ENCODE results near the gene REEP1. TPM values are rescaled to one million over a fixed set of nuclear protein-coding genes. Genes with fewer than 3 reads are reported as not detected.

Gene REEP1
- total and polyA plus RNA-seq, 2 donors (not counting 1 experiment from before 2014, with no cell fraction given) = not detected

DNA sequence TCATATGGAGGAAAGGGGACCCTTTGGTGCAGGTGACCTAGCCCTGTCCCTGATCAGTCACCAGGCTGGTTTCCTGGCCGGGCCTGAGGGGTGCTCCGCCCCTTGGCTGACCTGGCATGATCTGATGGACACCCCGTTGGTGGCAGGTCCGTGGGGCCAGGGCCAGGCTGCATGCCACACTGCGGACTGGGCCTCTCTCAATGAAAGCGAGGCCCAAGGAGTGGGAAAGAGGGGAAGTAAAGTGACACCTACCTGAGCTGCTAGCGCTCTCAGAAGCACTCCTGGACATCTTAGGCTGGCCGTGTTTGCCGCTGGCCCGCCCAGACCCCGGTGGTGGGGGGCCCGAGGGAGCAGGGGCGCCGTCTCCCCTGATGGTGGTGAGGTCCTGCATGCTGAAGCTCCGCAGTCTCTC is 105.0 kb downstream of the REEP1 start:
- Mint-ChIP-seq H3K9me3 (ENCODE audit: insufficient read depth) (no peaks in the 10 kb centered on the region), H3K27me3 (no peaks in the 10 kb centered on the region), H3K27ac (no peak overlapping the region), H3K4me1 (peaks cover 22% of the 10 kb centered on the region), H3K4me3 (no peak overlapping the region)
- no peak overlapping the region for H3K9ac ChIP-seq (ENCODE audit: low read length)
- ATAC-seq (ENCODE audit: low read depth) (no peak), DNase-seq (no peak)
- H3K4me1 ChIP-seq (ENCODE audit: control insufficient read depth in 2 of 2, insufficient read depth in 2 of 2, low read length in 2 of 2) = peaks cover 27% of the 10 kb centered on the region in 2 donors
- ChIA-PET POLR2A (no interaction called here), CTCF (interaction anchor here (1.2 kb wide), 1 partner anchor 12 kb away, joined by 4 read pairs; no protein-coding TSS in a partner anchor)
- no peaks in the 10 kb centered on the region for H4K20me1 ChIP-seq (ENCODE audit: control insufficient read depth, insufficient read depth, low read length, poor library complexity, severe bottlenecking)
- no peak overlapping the region for H3K4me3 ChIP-seq (ENCODE audit: control extremely low read depth in 1 of 5, extremely low read depth in 1 of 5, insufficient read depth in 1 of 5, low read depth in 2 of 5, low read length in 4 of 5)
- no peak overlapping the region for H2AFZ ChIP-seq (ENCODE audit: insufficient read depth, low read depth, low read length, poor library complexity, severe bottlenecking)
- no peaks in the 10 kb centered on the region for H3K9me3 ChIP-seq (ENCODE audit: control extremely low read depth in 1 of 3, control insufficient read depth in 2 of 3, insufficient read depth in 1 of 3, low read length in 2 of 3)
- intact Hi-C loops (cut with micrococcal nuclease) = no loop called here
- 93% methylated on average over 15 of the region's 15 CpGs for WGBS (ENCODE audit: insufficient coverage)
- no peak overlapping the region for H3K4me2 ChIP-seq (replicated peaks; ENCODE audit: low read depth, low read length, poor library complexity, severe bottlenecking)
- H3K79me2 ChIP-seq (ENCODE audit: control insufficient read depth, insufficient read depth, low read length) = no peaks in the 10 kb centered on the region
- TF ChIP-seq, protein P1, sequence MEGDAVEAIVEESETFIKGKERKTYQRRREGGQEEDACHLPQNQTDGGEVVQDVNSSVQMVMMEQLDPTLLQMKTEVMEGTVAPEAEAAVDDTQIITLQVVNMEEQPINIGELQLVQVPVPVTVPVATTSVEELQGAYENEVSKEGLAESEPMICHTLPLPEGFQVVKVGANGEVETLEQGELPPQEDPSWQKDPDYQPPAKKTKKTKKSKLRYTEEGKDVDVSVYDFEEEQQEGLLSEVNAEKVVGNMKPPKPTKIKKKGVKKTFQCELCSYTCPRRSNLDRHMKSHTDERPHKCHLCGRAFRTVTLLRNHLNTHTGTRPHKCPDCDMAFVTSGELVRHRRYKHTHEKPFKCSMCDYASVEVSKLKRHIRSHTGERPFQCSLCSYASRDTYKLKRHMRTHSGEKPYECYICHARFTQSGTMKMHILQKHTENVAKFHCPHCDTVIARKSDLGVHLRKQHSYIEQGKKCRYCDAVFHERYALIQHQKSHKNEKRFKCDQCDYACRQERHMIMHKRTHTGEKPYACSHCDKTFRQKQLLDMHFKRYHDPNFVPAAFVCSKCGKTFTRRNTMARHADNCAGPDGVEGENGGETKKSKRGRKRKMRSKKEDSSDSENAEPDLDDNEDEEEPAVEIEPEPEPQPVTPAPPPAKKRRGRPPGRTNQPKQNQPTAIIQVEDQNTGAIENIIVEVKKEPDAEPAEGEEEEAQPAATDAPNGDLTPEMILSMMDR (IDR thresholded peaks at IDR 0.05) = no peak
- no peak for TF ChIP-seq EZH2 (IDR thresholded peaks at IDR 0.05; ENCODE audit: borderline replicate concordance, insufficient read depth, low read depth, low read length, poor library complexity, severe bottlenecking)
- H3K36me3 ChIP-seq (replicated peaks in 1 of 2; ENCODE audit: control extremely low read depth in 1 of 2, control insufficient read depth in 1 of 2, extremely low read depth in 1 of 2, insufficient read depth in 2 of 2, low read length in 1 of 2) = no peaks in the 10 kb centered on the region
- no peaks in the 10 kb centered on the region for H3K27me3 ChIP-seq (replicated peaks in 1 of 4; ENCODE audit: control extremely low read depth in 1 of 4, control insufficient read depth in 3 of 4, insufficient read depth in 4 of 4, low read length in 3 of 4)
- no peak overlapping the region for H3K27ac ChIP-seq (ENCODE audit: low read length in 2 of 2)

DNA sequence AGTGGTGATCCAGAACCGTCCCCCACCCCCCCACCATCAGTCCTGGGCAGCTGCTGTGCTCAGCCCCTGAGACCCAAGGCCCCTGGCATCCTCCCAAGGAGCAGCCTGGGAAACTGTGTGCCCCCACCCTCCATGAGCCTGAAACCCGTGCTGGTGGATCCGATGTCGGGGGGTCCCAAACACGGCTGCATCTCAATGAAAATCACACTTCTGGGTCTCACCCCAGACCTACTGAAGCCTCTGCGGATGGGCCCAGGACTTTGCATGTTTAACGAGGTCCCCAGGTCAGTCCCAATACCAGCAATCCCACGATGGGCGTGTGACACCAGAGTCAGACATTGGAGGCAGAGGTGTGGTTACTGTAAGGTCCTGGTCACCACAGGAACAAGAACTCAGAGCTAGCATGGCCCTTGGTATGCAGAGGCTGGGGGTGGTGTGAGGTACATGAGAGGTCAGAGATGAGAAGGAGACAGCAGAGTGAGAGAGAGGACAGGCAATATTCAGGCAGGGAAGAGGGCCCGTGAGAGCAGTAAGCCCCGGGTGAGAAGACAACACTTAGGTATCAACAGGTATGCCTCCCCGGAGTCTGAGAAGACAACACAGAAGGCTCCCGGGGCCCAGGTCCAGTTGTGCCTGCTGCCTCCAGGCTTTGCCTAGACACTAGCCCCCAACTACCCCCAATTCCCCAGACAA is 105.6 kb downstream of the REEP1 start:
- H3K4me1 Mint-ChIP-seq = peaks cover 18% of the 10 kb centered on the region
- Histone ChIP-seq H4K20me1 (ENCODE audit: control insufficient read depth, insufficient read depth, low read length, poor library complexity, severe bottlenecking) (no peaks in the 10 kb centered on the region), H2AFZ (ENCODE audit: insufficient read depth, low read depth, low read length, poor library complexity, severe bottlenecking) (no peak overlapping the region), H3K79me2 (ENCODE audit: control insufficient read depth, insufficient read depth, low read length) (no peaks in the 10 kb centered on the region), H3K27ac (ENCODE audit: low read length in 2 of 2) (no peak overlapping the region), H3K4me2 (replicated peaks; ENCODE audit: low read depth, low read length, poor library complexity, severe bottlenecking) (no peak overlapping the region), H3K36me3 (replicated peaks in 1 of 2; ENCODE audit: control extremely low read depth in 1 of 2, control insufficient read depth in 1 of 2, extremely low read depth in 1 of 2, insufficient read depth in 2 of 2, low read length in 1 of 2) (no peaks in the 10 kb centered on the region), H3K4me3 (ENCODE audit: control extremely low read depth in 1 of 5, extremely low read depth in 1 of 5, insufficient read depth in 1 of 5, low read depth in 2 of 5, low read length in 4 of 5) (no peak overlapping the region), H3K9me3 (ENCODE audit: control extremely low read depth in 1 of 3, control insufficient read depth in 2 of 3, insufficient read depth in 1 of 3, low read length in 2 of 3) (no peaks in the 10 kb centered on the region), H3K27me3 (replicated peaks in 1 of 4; ENCODE audit: control extremely low read depth in 1 of 4, control insufficient read depth in 3 of 4, insufficient read depth in 4 of 4, low read length in 3 of 4) (no peaks in the 10 kb centered on the region), H3K9ac (ENCODE audit: low read length) (no peak overlapping the region), H3K4me1 (ENCODE audit: control insufficient read depth in 2 of 2, insufficient read depth in 2 of 2, low read length in 2 of 2) (peaks cover 28 to 30% of the 10 kb centered on the region in 2 donors)
- H3K27me3 Mint-ChIP-seq = no peaks in the 10 kb centered on the region
- ATAC-seq (ENCODE audit: low read depth) (no peak), DNase-seq (no peak)
- intact Hi-C loops (cut with micrococcal nuclease) = no loop called here
- TF ChIP-seq, protein P1 (IDR thresholded peaks at IDR 0.05) = no peak
- TF ChIP-seq EZH2 (IDR thresholded peaks at IDR 0.05; ENCODE audit: borderline replicate concordance, insufficient read depth, low read depth, low read length, poor library complexity, severe bottlenecking) = no peak
- ChIA-PET CTCF (no interaction called here), POLR2A (no interaction called here)
- no peak overlapping the region for H3K4me3 Mint-ChIP-seq
- no peaks in the 10 kb centered on the region for H3K9me3 Mint-ChIP-seq (ENCODE audit: insufficient read depth)
- 94% methylated on average over 13 of the region's 13 CpGs for WGBS (ENCODE audit: insufficient coverage)
- H3K27ac Mint-ChIP-seq = no peak overlapping the region

All from B cell (primary cell).